Measurements from ENCODE around the gene ITCH. TPM values are rescaled to one million over a fixed set of nuclear protein-coding genes. Genes with fewer than 3 reads are reported as not detected.
"Not testable (repeated sequence)": the region's sequence is repeated elsewhere in the genome, so short reads cannot be mapped to it uniquely, and the experiment has no call there.

ITCH gene
- total and polyA plus RNA-seq, 11 donors, result 6.0 to 49.0 (median 39.5) TPM

- ATAC-seq, result peak; percentile 45 to 80 (median 62)
- WGBS, 4 donors, result 97 to 100% (median 98%) methylated on average over 2 of the region's 2 CpGs
- H3K4me1 ChIP-seq, result peaks cover 0 to 32% (median 8%) of the 10 kb centered on the region in 12 donors
- intact Hi-C loops (cut with DNase I), result no loop called here
- H3K27me3 ChIP-seq, result no peaks in the 10 kb centered on the region
- H3K9me3 ChIP-seq, result no peaks in the 10 kb centered on the region
- H3K27ac ChIP-seq, result peak overlapping the region in 7 of 12 donors; percentile 6 to 58 (median 29)
- peaks cover 0 to 96% (median 77%) of the 10 kb centered on the region in 9 donors for H3K36me3 ChIP-seq
- DNase-seq, result no peak
- TF ChIP-seq, protein P1, sequence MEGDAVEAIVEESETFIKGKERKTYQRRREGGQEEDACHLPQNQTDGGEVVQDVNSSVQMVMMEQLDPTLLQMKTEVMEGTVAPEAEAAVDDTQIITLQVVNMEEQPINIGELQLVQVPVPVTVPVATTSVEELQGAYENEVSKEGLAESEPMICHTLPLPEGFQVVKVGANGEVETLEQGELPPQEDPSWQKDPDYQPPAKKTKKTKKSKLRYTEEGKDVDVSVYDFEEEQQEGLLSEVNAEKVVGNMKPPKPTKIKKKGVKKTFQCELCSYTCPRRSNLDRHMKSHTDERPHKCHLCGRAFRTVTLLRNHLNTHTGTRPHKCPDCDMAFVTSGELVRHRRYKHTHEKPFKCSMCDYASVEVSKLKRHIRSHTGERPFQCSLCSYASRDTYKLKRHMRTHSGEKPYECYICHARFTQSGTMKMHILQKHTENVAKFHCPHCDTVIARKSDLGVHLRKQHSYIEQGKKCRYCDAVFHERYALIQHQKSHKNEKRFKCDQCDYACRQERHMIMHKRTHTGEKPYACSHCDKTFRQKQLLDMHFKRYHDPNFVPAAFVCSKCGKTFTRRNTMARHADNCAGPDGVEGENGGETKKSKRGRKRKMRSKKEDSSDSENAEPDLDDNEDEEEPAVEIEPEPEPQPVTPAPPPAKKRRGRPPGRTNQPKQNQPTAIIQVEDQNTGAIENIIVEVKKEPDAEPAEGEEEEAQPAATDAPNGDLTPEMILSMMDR (IDR thresholded peaks at IDR 0.05), result no peak
- no peak for TF ChIP-seq POLR2A (IDR thresholded peaks at IDR 0.05)
- H3K4me3 ChIP-seq, result no peak overlapping the region
Measured at GRCh38 chr20:34421766-34422466, 58.8 kb downstream of the ITCH start.

DNA sequence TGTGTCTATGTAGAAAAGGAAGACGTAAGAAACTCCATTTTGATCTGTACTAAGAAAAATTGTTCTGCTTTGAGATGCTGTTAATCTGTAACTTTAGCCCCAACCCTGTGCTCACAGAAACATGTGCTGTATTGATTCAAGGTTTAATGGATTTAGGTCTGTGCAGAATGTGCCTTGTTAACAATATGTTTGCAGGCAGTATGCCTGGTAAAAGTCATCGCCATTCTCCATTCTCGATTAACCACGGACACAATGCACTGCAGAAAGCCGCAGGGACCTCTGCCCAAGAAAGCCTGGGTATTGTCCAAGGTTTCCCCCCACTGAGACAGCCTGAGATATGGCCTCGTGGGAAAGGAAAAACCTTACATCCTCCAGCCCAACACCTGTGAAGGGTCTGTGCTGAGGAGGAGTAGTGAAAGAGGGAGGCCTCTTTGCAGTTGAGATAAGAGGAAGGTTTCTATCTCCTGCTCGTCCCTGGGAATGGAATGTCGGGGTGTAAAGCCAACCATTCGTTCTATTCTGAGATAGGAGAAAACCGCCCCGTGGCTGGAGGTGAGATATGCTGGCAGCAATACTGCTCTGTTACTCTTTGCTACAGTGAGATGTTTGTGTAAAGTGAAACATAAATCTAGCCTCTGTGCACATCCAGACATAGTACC lies 62.1 kb downstream of the ITCH start:
- H3K9me3 ChIP-seq; H3K4me3 ChIP-seq; H3K27me3 ChIP-seq; ATAC-seq; DNase-seq; intact Hi-C loops (cut with DNase I): not testable (repeated sequence)
- Histone ChIP-seq H3K36me3 (peaks cover 0 to 89% (median 60%) of the 10 kb centered on the region in 9 donors), H3K4me1 (peaks cover 0 to 32% (median 8%) of the 10 kb centered on the region in 12 donors), H3K27ac (peak overlapping the region in 5 of 12 donors; percentile 6 to 40 (median 20))
- 38 to 46% (median 42%) methylated on average over 11 of the region's 11 CpGs for WGBS, 4 donors

DNA sequence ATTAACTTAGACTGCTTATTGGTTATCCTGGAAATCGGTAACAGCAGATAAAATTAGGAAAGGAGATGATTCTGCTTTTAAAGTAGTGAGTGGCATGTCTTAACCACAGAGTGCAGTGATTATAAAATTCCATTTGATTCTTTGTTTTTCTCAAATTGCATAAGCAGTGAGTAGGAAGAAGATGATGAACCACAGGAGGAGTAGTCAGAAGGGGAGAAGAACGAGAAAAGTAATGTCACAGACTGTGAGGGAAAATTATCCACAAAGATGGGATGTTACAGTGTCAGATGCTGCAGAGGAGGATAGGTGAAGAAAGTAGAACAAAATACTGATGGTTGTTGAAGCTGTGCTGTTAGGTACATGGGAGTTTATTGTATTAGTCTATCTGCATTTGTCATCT lies 63.0 kb downstream of the ITCH start:
- Histone ChIP-seq H3K27me3 (no peaks in the 10 kb centered on the region), H3K9me3 (no peaks in the 10 kb centered on the region), H3K27ac (peak overlapping the region in 2 of 12 donors; percentile 20 to 40), H3K4me1 (peaks cover 0 to 29% (median 5%) of the 10 kb centered on the region in 12 donors), H3K4me3 (no peak overlapping the region), H3K36me3 (peaks cover 0 to 89% (median 66%) of the 10 kb centered on the region in 9 donors)
- intact Hi-C loops (cut with DNase I), result no loop called here
- no peak for ATAC-seq
- TF ChIP-seq, protein P1 (IDR thresholded peaks at IDR 0.05), result no peak
- no peak for TF ChIP-seq POLR2A (IDR thresholded peaks at IDR 0.05)
- DNase-seq, result no peak
- 46 to 62% (median 51%) methylated on average over 2 of the region's 2 CpGs for whole genome bisulfite sequencing, 4 donors

DNA sequence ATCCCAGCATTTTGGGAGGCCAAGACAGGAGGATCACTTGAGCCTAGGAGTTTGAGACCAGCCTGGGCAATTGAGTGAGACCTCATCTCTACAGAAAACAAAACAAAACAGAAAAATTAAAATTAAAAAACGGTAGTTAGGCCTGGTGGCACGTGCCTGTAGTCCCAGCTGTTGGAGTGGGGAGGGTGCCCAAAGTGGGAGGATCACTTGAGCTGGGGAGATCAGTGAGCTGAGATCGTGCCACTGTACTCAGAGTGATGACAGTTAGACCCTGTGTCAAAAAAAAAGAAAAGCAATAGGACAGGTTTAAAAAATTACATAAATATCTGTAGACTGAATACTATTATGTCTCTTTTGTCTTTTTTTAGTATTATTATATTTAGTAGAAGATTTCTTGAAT lies 64.3 kb downstream of the ITCH start:
- Histone ChIP-seq H3K4me3 (no peak overlapping the region), H3K27ac (no peak overlapping the region), H3K36me3 (peaks cover 0 to 83% (median 57%) of the 10 kb centered on the region in 9 donors), H3K4me1 (peaks cover 0 to 23% (median 5%) of the 10 kb centered on the region in 12 donors), H3K27me3 (no peaks in the 10 kb centered on the region), H3K9me3 (no peaks in the 10 kb centered on the region)
- no peak for DNase-seq
- intact Hi-C loops (cut with DNase I), result no loop called here
- TF ChIP-seq, protein P1 (IDR thresholded peaks at IDR 0.05), result no peak
- no peak for TF ChIP-seq POLR2A (IDR thresholded peaks at IDR 0.05)
- ATAC-seq, result no peak
- WGBS, 4 donors, result 31 to 46% (median 45%) methylated on average over 3 of the region's 3 CpGs
